RWPE1 (cell line): ENCODE results near the gene SDHAF1.

Source experiments
- CTCF ChIA-PET: fragments of 350-600 bp; sonication (Branson Sonifier 250); formaldehyde crosslinking; extraction: SDS; loops from one replicate; lab custom pipeline; 2021; lab: Yijun Ruan, JAX
- POLR2A ChIA-PET: fragments of 400-600 bp; formaldehyde crosslinking; extraction: SDS; loops from one replicate; lab custom pipeline; 2020; ENCODE audit warnings: antibody characterized with exemption; ENCODE audit not compliant: low non-redundant PET; lab: Yijun Ruan, JAX
- DNase-seq: peaks from one replicate; pipeline ENCODE4 v3.0.0; 2012; ENCODE audit warnings: low spot score
- H3K27ac ChIP-seq: fragments of 450-650 bp; 2 replicates; pipeline ENCODE4 v1.5.1; 2017
- CTCF ChIP-seq: fragments of 450-650 bp; conservative IDR thresholded peaks from 2 replicates; pipeline ENCODE4 v1.5.1; 2017; ENCODE audit warnings: low read depth, mild to moderate bottlenecking

The SDHAF1 gene

GRCh38 chr19:36013280-36014011, 18.5 kb downstream of the SDHAF1 start:
- POLR2A ChIA-PET, result interaction anchor here (0.5 kb wide), 1 partner anchor 13 kb away, joined by 3 read pairs; no protein-coding TSS in a partner anchor
- no peak for DNase-seq
- no peak for TF ChIP-seq CTCF
- CTCF ChIA-PET, result interaction anchor here (0.6 kb wide), 1 partner anchor 434 kb away, joined by 4 read pairs; no protein-coding TSS in a partner anchor
- peak overlapping the region; percentile 71 for H3K27ac ChIP-seq

DNA sequence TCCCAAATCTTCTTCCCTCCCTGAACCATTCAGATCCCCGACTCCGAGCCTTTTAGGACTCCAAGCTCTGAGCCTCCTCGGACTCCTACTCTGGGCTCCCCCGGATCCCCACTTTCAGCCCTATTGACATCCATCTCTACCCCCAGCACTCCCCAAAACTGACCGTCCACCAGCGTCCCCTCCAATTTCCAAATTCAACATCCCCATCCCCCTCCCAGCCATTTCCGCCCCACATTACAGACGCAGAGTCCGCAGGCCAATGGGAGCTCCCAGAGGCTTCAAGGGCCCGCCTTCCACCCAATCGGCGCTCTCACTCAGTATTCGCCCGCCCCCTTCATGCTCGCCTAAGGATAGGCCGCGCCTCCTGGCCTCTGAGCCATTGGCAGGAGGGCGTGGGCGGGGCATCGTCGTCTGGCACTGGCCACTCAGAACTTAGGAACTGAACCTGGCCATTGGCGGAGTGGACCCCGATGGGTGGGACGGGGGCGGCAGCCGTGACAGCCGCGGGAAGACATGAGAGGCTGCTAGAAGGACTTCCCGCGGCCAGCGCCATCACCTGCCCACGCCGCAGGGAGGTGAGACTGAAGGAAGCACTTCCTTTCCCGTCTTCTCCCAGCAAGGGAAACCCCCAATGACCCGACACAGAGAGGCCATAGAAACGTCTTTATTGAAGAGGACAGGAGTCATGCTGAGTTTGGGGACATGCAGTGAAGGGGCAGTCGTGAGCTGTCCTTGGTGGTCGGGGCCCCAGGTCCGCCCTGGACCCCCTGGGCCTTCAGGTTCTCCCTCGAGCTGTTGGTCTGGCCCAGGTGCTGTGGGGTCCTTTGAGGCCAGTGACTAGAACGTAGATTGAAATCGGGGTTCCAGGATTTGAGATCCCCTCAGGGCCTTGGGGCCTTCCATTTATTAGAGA, 19.3 kb downstream of the SDHAF1 start, which contains the start of gene ALKBH6:
Gene ALKBH6 (minus strand): TSS at position 202 of the 913 bp plus-strand sequence. CDS start 816 bp downstream, outside the sequence.
- DNase-seq, result peak; percentile 99
- no peak for TF ChIP-seq CTCF
- peak within 1 kb of the TSS; percentile 71 for H3K27ac ChIP-seq
- POLR2A ChIA-PET, result interaction anchor here (0.5 to 0.6 kb wide), 2 partner anchors 14 to 20 kb away, joined by 3 read pairs; no protein-coding TSS in a partner anchor
- CTCF ChIA-PET, result no interaction called here

DNA sequence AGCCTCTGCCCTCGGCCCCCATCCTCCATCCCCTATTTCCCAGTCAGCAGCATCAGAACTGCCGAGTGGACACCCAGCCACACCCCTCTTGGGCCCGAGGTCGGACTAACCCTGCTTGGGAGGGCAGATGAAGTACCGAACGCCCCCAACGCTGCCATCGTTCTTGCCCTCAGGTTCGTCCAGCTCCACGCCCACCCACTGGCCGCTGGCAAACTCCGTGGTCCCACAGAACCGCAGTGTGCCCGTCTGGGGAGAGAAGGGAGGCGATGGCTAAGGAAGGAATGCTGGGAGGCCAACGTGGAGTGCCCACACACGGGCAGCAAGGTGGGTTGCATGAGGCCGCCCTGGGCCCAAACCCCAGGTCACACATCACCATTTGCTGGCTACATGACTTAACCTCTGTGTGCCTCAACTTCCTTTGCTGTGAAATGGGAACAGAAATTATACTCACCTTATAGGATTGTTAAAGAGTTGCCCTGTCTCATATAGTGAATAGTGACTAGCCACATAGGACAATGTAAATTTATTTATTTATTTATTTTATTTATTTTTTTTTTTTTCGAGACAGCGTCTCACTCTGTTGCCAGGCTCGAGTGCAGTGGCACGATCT, 24.2 kb downstream of the SDHAF1 start:
- H3K27ac ChIP-seq, result no peak overlapping the region
- DNase-seq, result no peak
- ChIA-PET POLR2A (no interaction called here), CTCF (no interaction called here)
- TF ChIP-seq CTCF, result no peak

DNA sequence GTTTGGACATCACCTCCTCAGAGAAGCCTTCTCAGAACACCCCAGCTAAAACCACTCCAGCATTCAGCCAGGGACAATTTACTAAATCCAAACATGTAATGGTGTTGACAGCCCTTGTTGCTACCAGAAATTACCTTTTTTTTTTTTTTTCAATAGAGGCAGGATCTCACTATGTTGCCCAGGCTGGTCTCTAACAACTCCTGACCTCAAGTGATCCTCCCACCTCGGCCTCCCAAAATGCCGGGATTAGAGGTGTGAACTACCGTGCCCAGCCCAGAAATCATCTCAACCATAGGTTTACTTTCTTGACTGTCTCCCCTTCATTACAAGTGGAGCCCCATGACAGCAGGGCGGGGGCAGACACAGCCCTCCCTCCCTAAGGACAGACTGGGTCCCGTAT, 28.4 kb downstream of the SDHAF1 start:
- DNase-seq, result no peak
- TF ChIP-seq CTCF, result no peak
- CTCF ChIA-PET, result no interaction called here
- POLR2A ChIA-PET, result no interaction called here
- no peak overlapping the region for H3K27ac ChIP-seq

DNA sequence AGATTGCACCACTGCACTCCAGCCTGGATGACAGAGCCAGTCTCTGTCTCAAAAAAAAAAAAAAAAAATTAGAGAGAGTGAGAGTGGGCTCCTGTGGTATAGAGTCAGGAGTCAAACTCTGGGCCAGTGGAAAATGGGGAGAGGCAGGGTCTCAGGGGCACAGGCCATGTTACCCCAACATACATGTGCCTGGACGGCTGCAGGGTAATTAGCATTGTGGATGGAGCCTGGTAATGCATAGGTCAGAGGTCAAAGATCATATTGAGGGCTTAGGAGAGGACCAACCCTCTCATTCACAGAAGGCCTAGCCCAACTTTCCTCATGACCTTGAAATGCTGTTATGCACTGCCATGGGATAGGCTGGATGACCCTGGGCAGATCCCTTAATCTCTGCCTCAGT, 30.6 kb downstream of the SDHAF1 start:
- ChIA-PET POLR2A (no interaction called here), CTCF (no interaction called here)
- no peak for DNase-seq
- TF ChIP-seq CTCF, result no peak
- no peak overlapping the region for H3K27ac ChIP-seq
